ENCODE results near the gene TCHH.
"Not testable (repeated sequence)": the region's sequence is repeated elsewhere in the genome, so short reads cannot be mapped to it uniquely, and the experiment has no call there.

The TCHH gene

GRCh38 chr1:152110860-152111514, 4.3 kb downstream of the TCHH start:
- peak; percentile 70 for DNase-seq (ENCODE audit: low read depth)

GRCh38 chr1:152110365-152110859, 4.8 kb downstream of the TCHH start:
- DNase-seq (ENCODE audit: low read depth) = peak; percentile 72

DNA sequence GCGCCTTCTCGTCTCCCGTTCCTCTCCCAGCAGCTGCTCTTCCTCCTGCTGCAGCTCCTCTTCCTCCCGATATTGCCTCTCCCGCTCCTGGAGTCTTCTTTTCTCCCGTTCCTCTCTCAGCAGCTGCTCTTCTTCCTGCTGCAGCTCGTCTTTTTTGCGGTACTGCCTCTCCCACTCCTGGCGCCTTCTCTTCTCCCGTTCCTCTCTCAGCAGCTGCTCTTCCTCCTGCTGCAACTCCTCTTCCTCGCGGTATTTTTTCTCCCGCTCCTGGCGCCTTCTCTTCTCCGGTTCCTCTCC, 5.3 kb downstream of the TCHH start:
- DNase-seq (ENCODE audit: low read depth) = no peak

DNA sequence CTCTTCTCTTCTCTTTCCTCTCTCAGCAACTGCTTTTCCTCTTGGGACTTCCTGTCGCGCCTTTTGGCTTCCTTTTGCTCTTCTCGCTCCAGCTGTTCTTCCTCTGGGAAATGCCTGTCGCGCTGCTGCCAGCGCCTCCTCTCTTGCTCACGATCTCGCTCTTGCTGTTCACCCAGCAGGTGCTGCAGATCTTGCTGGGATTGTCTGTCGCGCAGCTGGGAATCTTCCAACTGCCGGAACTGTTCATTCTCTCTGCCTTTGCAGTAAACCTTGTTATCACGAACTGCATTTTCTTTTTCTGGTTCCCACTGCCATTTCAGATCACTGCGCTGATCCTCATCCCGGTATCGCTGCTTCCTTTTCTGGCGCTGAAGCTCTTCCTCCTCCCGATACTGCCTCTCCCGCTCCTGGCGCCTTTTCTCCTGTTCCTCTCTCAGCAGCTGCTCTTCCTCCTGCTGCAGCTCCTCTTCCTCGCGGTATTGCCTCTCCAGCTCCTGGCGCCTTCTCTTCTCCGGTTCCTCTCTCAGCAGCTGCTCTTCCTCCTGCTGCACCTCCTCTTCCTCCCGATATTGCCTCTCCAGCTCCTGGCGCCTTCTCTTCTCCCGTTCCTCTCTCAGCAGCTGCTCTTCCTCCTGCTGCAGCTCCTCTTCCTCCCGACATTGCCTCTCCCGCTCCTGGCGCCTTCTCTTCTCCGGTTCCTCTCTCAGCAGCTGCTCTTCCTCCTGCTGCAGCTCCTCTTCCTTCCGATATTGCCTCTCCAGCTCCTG, 5.8 kb downstream of the TCHH start:
- peak; percentile 26 for DNase-seq (ENCODE audit: low read depth)

DNA sequence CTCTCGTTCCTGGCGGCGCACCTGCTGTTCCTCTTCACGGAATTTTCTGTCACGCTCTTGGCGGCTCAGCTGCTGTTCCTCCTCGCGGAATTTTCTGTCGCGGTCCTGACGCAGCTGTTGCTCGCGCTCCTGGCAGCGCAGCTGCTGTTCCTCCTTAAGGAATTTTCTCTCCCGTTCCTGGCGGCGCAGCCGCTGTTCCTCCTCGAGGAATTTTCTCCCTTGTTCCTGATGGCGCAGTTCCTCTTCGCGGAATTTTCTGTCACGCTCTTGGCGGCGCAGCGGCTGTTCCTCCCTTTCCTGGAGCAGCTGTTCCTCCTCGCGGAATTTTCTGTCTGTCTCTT, 6.4 kb downstream of the TCHH start:
- DNase-seq (ENCODE audit: low read depth) = no peak

GRCh38 chr1:152107984-152108881, 7.0 kb downstream of the TCHH start:
- peak; percentile 61 for DNase-seq (ENCODE audit: low read depth)

DNA sequence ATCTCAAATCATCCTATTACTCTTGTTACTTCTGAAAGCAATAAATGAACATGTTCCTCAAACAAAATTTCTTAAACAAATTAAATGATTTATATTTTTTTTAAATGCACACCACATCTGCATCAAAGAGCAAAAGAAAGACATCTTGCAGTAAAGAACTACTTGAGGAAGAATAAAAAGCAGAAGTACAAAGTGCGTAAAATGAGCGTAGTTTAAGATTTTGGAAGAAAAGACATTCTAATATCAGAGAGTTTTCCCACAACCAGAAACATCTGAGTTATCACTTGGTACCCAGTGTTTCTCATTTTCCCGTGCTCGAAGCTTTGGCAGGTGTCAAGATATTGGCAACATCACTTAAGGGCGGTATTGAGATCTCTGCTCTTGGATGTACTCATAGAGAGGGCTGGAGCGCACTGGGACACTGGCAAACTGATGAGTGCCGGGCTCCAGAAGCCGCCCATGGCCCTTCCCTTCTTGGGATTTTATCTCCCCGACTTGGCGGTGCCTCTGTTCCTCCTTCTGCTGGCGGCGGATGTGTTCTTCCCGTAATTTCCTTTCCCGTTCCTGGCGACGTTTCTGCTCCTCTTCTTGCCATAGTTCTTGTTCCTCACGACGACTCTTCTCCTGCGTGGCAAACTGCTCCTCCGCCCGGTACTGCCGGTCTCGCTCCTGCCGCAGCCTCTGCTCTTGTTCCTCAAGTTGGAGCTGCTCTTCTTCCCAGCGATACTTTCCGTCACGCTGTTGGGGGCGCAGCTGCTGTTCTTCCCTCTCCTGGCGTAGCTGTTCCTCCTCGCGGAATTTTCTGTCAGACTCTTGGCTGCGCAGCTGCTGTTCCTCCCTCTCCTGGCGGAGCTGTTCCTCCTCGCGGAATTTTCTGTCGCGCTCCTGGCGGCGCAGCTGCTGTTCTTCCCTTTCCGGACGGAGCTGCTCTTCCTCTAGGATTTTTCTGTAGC, 7.9 kb downstream of the TCHH start:
- DNase-seq (ENCODE audit: low read depth) = no peak

DNA sequence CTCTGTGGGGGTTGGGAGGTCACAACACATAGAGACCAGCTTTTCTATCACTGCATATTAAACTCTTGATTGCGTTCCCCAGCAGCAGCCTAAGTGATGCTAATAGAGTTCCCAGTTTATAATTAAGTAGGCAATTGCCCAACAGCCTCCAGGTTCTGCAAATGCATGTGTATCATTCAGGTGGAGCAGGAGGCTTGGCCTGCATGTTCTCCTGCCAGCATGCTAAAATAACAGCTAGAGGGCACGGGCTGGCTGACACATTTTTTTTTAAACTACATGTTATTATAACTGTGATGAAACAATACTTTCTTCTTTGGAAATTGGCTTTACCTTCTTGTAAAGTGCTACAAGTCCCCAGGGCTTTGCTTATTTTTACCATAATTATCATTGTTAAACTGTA, 10.4 kb downstream of the TCHH start:
- no peak for DNase-seq (ENCODE audit: low read depth)

DNA sequence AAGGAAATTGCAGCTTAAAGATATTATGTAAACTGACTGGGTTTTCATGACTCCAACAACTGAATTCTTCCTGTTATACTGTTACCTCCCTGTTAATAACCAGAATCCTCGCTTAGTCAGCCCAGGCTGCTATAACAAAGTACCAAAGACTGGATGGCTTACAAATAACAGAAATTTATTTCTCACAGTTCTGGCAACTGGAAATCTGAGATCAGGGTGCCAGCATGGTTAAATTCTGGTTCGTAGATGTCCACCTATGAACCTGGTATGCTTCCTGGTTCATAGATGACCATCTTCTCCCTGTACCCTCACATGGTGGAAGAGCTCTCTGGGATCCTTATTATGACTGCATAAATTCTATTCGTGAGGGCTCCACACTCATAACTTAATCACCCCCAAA, 18.3 kb downstream of the TCHH start:
- DNase-seq (ENCODE audit: low read depth) = no peak

GRCh38 chr1:152089014-152089674, 26.1 kb downstream of the TCHH start, which contains the start of gene TCHHL1:
TCHHL1 (minus strand) TSS chr1:152089064; CDS start chr1:152088143, 921 bp downstream.
- DNase-seq (ENCODE audit: low read depth) = no peak

GRCh38 chr1:152086760-152087159, 28.5 kb downstream of the TCHH start:
- DNase-seq (ENCODE audit: low read depth) = no peak

GRCh38 chr1:152084853-152085252, 30.4 kb downstream of the TCHH start:
- DNase-seq (ENCODE audit: low read depth) = no peak

GRCh38 chr1:152081026-152081425, 34.2 kb downstream of the TCHH start:
- DNase-seq (ENCODE audit: low read depth) = not testable (repeated sequence)

GRCh38 chr1:152080494-152080893, 34.8 kb downstream of the TCHH start:
- DNase-seq (ENCODE audit: low read depth) = not testable (repeated sequence)

- DNase-seq (ENCODE audit: low read depth) = no peak
Measured at GRCh38 chr1:152078831-152079441, 36.3 kb downstream of the TCHH start.

DNA sequence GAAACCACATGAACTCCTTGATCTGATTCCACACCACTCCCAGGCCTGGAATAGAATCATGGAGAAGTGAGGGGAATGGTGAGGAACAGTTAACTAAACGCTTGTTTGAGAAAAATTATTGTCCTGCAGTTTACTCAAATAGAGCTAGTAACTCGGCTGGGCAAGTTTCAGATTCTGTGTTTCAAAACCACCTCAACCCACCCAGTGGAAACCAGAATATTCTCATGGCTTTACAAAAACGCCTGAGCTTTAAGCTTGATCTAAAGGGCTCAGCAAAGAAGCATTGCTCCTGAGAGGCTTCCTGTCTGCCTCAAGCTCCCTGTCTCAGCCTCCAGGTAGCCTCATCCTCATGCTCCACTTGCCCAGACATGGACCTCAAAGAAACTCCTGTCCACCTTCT, 42.9 kb downstream of the TCHH start:
- no peak for DNase-seq (ENCODE audit: low read depth)

DNA sequence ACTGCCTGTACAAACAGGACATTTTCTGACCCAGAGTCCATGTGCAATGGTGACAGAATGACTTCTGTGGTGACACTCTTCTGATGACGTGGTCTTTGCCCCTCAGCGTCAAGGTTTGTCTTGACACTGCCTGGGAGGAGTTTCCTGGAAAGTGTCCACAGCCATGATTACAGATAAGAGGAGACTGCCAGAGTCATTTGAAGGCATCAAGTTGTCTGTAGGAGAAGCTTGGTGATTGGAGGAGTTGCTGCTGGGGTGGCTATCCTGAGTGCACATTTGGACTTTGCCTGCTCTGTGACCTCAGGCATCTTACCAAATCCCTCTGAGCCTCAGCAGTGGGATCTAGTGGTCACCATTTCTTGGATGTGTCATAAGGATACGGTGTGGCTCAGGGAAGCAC, 44.1 kb downstream of the TCHH start:
- DNase-seq (ENCODE audit: low read depth) = no peak

DNA sequence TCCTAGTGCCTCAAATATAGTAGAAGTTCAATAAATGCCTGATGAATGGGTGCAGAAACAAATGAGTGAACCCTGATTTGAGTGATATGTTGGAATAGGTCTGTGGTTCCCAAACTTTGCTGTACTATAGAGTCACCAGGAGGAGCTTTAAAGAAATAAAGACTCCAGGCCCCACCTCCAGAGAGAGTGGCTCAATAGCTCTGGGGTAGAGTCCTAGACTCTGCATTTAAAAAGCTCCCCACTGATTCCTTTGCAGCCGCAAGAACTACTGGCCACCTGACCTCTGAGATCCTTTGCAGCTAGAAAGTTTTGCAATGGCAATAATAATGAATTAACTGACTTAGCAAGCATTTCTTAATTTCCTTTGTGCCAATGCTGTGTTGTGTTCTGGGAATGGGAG, 47.3 kb downstream of the TCHH start:
- no peak for DNase-seq (ENCODE audit: low read depth)

DNA sequence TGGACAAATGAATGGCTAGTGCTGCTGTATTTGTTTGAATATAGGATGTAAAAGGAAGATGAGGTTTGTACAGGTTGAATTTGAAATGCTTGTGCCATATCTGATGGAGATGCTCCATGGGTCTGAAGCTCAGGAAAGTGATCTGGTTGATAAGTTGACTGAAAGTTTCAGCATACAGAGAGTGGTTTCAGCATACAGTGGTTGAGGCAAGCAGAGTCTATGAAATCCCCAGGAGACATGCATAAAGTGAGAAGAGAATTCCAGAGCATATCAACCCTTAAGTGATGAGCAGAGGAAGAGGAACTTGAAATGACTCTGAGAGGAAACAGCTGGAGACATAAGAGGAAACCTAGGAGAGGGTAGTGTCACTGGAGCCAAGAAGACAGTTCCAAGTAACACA, 48.1 kb downstream of the TCHH start:
- DNase-seq (ENCODE audit: low read depth) = no peak

DNA sequence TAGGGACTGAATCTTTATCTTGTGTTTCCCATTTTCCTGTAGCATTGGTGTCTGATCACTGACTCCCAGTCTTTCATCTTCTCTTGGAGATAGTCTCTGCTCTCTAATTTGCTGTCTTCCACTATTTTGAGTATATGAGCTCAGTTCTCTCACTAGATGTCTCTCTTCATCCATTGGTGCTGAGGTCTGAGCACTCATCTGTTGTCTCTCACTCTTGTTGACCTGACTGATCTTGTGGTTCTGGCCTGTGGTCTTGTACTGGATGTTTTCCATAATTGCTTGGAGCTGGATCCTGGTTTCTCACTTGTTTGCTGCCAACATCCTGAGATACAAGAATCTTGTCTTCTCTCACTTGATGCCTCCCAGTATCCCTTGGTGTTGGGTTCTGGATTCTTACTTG, 53.3 kb downstream of the TCHH start:
- no peak for DNase-seq (ENCODE audit: low read depth)

Data from ELR (cell line).